ENCODE results near the gene PLEKHD1.
"Not testable (repeated sequence)": the region's sequence is repeated elsewhere in the genome, so short reads cannot be mapped to it uniquely, and the experiment has no call there.

The PLEKHD1 gene

GRCh38 chr14:69483765-69484443 is 624 bp upstream of the PLEKHD1 start:
- DNase-seq = peak; percentile 80

GRCh38 chr14:69485315-69485660 is 760 bp downstream of the PLEKHD1 start:
- no peak for DNase-seq

DNA sequence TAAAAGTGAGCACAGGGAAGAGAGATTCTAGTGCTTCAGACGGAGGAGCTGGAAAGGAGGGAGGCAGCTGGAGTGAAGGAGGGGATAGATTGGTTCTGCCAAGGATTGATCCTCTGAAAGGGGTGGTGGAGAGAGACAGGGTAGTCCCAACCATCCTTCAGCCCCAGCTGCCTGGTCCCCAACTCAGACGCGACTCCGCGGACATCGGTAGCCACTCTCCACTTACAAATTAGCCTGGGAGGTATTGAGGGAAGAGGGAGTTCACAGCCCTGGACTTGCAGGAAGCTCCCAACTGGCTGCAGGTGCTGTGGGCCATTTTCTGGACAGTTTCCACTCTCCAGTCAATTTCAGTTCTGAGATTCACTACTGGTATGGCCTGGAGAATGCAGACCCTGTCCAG is 1.2 kb downstream of the PLEKHD1 start:
- no peak for DNase-seq

- DNase-seq = no peak
Observed at GRCh38 chr14:69487226-69487625, 2.7 kb downstream of the PLEKHD1 start.

GRCh38 chr14:69487771-69488170 is 3.2 kb downstream of the PLEKHD1 start:
- DNase-seq = no peak

DNA sequence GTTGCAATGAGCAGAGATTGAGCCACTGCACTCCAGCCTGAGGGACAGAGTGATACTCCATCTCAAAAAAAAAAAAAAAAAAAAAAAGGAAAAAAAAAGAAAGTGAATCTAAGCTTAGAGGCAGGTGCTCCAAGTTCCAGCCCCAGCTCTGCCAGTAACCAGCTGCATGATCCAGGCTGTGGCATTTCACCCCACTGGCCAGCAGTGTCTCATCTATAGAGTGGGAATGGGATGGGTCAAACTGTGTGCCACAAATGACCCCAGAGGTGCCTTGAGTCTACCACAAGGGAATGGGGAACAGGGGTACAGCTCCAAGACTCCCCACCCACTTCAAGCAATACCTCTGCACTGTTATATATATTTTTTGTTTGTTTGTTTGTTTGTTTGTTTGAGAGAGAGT is 5.0 kb downstream of the PLEKHD1 start:
- DNase-seq = no peak

GRCh38 chr14:69490219-69490918 is 5.8 kb downstream of the PLEKHD1 start:
- DNase-seq = no peak

- DNase-seq = no peak
Observed at GRCh38 chr14:69491193-69491592, 6.7 kb downstream of the PLEKHD1 start.

GRCh38 chr14:69493038-69493437 is 8.5 kb downstream of the PLEKHD1 start:
- DNase-seq = no peak

- no peak for DNase-seq
Observed at GRCh38 chr14:69493791-69494190, 9.3 kb downstream of the PLEKHD1 start.

DNA sequence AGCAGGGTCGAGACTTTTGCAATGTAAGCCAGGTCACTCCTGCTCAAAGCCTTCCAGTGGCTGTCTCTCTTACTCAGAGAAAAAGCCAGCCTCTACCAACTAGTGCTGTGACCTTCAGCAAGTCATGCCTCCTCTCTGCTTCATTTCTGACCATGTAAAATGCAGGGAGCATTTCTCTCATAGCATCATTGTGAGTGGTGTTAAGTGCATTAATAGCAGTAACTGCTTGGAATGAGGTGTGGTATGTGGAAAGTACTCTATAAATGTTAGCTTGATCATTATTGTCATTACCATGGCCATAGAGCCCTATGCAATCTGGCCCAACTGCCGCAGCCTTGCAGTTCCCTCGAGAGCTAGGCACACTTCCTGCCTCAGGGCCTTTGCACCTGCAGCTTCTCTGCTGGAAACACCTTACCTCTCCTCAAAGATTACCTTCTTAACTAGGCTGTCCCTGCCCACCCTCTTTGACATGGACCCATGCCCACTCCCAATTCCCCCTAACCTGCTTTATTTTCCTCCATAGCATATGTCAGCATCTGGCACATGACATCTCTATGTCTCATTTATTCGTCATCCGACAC is 10.9 kb downstream of the PLEKHD1 start:
- no peak for DNase-seq

DNA sequence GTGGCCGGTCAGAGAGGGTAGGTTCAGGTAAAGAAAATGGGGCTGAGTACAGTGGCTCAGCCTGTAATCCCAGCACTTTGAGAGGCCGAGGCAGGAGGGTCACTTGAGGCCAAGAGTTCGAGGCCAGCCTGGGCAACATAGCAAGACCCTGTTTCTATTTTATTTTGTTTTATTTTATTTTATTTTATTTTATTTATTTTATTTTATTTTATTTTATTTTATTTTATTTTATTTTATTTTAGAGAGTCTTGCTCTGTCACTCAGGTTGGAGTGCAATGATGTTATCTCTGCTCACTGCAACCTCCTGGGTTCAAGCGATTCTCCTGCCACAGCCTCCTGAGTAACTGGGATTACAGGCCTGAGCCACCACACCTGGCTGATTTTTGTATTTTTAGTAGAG is 13.3 kb downstream of the PLEKHD1 start:
- DNase-seq = not testable (repeated sequence)

DNA sequence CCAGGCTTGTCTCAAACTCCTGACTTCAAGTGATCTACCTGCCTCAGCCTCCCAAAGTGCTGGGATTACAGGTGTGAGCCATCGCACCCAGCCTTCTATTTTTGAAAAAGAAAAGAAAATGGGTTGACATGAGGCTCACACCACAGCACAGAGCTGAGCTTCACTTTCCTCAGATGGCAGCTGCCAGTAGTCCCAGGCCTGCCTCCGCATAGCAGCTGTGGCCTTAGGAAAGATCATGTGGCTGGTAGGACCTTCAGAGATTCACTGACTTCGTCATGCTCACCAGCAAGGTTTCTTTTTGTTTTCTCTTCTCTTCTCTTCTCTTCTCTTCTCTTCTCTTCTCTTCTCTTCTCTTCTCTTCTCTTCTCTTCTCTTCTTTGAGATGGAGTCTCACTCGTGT is 13.8 kb downstream of the PLEKHD1 start:
- DNase-seq = not testable (repeated sequence)

DNA sequence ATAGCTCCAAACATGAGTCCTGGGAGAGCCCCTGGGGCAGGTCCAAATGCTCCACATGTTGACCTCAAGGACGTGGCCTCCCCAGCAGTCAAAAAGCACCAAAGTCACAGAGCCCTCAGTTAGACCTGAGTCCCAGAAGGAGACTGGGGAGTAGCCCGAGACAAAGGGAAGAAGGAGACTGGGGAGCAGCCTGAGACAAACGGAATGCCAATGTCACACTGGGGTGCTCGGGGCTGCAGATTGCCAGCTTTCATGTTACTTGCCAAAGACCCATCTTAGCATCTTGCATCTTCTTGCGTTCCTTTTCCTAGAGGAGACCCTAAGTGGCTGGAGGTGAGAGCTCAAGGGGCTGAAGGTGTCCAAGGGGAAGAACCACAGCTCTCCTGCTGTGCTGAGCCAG is 14.9 kb downstream of the PLEKHD1 start:
- DNase-seq = no peak

DNA sequence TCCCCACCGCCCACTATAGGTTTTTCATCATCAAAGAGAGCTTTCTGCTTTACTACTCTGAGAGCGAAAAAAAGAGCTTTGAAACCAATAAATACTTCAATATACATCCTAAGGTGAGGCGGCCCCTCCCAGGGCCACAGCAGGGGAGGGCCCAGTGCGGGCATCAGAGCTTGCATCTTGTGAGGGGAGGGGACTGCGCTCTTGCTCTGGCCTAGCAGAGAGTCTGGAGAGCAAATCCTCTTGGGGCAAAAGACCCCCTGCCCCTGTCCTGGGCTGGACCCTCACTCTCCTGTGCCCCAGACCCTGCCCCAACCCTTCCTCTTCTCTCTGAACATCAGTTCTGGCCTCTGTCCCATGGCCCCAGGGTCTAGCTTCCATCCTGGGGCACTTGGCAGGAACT is 15.6 kb downstream of the PLEKHD1 start:
- no peak for DNase-seq

DNA sequence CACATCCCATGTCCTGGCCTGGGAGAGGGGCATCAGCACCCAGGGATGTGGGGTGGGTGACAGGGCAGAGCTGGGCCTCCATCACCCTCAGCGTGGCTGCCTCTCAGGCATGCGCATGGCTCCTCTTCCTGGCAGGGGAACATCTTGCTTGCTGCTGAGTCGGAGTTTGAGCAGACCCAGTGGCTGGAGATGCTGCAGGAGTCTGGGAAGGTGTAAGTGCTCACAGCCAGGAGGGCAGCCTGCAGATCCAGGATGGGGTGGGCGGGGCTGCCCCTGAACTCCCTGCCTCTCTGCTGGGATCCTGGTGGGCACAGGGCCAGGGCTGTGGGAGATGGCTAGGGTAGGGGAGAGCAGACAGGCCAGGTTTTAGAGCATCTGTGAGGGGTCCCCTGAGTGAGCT is 16.2 kb downstream of the PLEKHD1 start:
- DNase-seq = no peak

GRCh38 chr14:69501423-69501838 is 16.9 kb downstream of the PLEKHD1 start:
- DNase-seq = peak; percentile 77

DNA sequence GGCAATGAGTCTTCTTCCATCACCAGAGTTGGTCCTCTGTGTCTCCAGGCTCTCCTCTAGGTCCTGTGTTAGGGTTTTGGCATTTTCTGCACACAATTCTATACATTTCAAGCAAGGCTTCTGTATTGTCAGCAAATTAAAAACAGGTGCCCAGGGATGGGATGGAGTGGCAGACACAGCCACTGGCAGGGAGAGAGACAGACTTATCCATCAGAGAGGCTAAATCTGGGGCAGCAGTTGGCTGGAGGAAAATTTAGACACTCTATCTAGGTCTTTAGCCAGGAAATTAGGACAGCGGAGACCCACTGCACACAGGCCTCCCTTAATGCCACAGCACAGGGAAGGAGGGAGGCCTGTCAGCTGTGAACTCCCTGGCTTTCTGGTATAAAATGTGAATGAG is 20.2 kb downstream of the PLEKHD1 start:
- no peak for DNase-seq

DNA sequence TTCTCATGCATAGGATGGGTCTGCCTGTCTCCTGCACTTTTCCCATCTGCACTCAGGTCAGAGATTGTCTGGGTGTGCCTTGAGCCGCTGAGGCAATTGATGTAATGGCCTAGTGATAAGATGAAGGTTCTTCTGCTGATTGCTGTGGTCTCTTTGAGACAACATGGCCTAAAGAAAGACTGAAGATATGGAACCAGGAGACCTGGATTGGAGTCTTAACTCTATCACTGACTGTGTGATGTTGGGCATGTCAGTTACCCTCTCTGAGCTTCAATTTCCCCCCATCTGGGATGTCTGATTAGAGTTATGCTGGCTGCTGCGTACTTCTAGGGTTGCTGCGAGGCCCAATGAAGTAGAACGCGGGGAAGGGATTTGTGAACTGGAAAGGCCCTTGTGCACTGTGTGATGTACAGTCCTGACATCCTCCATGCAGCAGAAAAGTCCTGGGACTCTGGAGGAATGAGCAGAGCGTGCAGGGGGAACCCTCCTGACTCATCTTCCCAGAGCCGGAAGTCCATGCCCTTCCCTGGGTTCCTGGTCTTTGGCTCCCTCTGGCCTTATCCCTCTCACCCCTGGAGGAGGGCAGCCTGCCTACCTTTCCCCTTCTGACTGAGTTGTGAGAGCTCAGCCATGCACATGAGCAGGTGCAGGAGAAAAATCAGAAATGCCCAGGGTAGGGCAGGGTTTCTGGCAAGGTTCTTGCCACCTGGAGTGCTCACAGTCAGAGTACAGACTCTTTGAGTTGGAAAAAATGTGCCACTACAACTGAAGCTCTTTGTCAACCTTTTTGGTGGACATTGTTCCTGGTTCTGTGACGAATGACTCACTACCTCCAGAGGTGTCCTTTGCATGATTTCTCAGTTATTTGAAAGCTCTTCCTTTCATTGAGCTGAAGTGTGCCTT is 21.1 kb downstream of the PLEKHD1 start:
- DNase-seq = no peak

GRCh38 chr14:69506241-69506595 is 21.7 kb downstream of the PLEKHD1 start:
- no peak for DNase-seq

DNA sequence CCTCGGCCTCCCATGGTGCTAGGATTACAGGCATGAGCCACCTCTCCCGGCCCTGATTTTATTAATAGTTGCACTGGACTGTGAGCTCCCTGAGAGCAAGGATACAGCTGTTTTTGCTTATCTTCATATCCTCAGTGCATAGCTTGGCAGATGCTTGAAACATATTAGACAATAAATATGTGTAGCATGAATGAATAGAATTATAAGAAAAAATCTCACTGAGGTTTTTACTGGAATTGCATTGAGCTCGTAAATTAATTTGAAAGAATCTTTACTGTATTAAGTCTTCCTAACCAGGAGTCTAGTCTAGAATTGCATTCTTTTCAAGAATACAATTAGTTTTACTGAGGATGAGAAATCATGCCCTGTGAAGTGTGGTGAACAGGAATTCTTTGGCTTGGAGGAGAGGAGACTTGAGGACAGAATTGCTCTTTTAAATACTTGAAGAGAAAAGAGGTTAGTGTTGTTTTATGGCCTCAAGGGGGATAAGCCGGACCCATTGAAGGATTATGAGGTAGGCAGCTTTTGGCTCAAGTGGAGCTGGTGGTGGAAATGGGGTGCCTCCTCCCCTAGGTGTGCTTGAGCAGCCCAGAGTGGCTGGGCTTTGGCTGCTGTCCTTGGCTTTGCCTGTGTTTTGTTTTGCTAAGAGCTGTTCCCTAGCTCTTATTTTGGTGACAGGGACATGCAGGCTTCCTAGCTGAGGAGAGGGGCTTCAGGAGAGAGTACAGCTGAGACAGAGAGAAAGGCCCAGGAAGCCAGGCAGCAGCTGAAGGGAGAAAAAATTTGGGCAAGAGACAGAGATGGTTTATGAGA is 34.0 kb downstream of the PLEKHD1 start:
- DNase-seq = no peak

All from right hindlimb (tissue), 1 donor.